GM18505 (cell line): ENCODE measurements around the gene RPL23.

Source experiments
- ATAC-seq: cut with Tn5 transposase; IDR thresholded peaks from one replicate; pipeline ENCODE4 v1.9.1; 2021; ENCODE audit not compliant: unreplicated experiment
- POLR2A ChIP-seq: IDR thresholded peaks from 4 replicates; pipeline ENCODE4 v1.6.1; 2011; ENCODE audit warnings: borderline replicate concordance; ENCODE audit not compliant: insufficient read depth, insufficient read length; ENCODE audit errors: extremely low read depth

Gene RPL23

GRCh38 chr17:38825762-38826247 is 27.7 kb downstream of the RPL23 start:
- no peak for TF ChIP-seq POLR2A
- no peak for ATAC-seq

GRCh38 chr17:38824899-38825761 is 28.4 kb downstream of the RPL23 start, which contains the start of gene CWC25:
Gene CWC25 (minus strand): TSS chr17:38825321. CDS start chr17:38825183, 138 bp downstream.
- peak; percentile 77 for ATAC-seq
- TF ChIP-seq POLR2A: peak; percentile 97

- no peak for TF ChIP-seq POLR2A
- no peak for ATAC-seq
Observed at GRCh38 chr17:38815576-38816193, 37.8 kb downstream of the RPL23 start.

- TF ChIP-seq POLR2A: no peak
Observed at GRCh38 chr17:38809828-38810227, 43.7 kb downstream of the RPL23 start.

GRCh38 chr17:38800237-38800760 is 53.2 kb downstream of the RPL23 start:
- ATAC-seq: no peak
- no peak for TF ChIP-seq POLR2A

More at GRCh38 chr17:38809828-38810227, 43.7 kb downstream of the RPL23 start:
- ATAC-seq: no peak

GRCh38 chr17:38799501-38800236 is 53.9 kb downstream of the RPL23 start, which contains the start of gene PIP4K2B:
Gene PIP4K2B (minus strand): TSS chr17:38799556. CDS start chr17:38799424, 132 bp downstream.
- peak; percentile 69 for TF ChIP-seq POLR2A
- peak; percentile 78 for ATAC-seq

- peak; percentile 19 for ATAC-seq
- peak; percentile 54 for TF ChIP-seq POLR2A
Observed at GRCh38 chr17:38798614-38799500, 54.7 kb downstream of the RPL23 start.
